ENCODE measurements around the gene DAGLA. TPM values are rescaled to one million over a fixed set of nuclear protein-coding genes. Genes with fewer than 3 reads are reported as not detected.

DAGLA gene
- total RNA-seq, 2 donors from 2014 or later: 7.0 to 9.9 TPM

- DNase-seq (peak in 1 of 4 donors; percentile 18), ATAC-seq (no peak)
- H3K9me3 ChIP-seq: no peaks in the 10 kb centered on the region
- intact Hi-C loops (cut with DNase I): no loop called here
- WGBS, 2 donors: 2 to 3% methylated on average over 28 to 29 of the region's 29 CpGs
- peaks cover 35% of the 10 kb centered on the region for H3K4me1 ChIP-seq
- no peaks in the 10 kb centered on the region for H3K27me3 ChIP-seq
- H3K36me3 ChIP-seq (replicated peaks in 1 of 2; ENCODE audit: insufficient read depth in 1 of 2, low read depth in 2 of 2): peaks cover 0 to 20% of the 10 kb centered on the region in 2 donors
- peak overlapping the region; percentile 88 to 97 (median 96) for H3K27ac ChIP-seq
- no peak for TF ChIP-seq POLR2A (IDR thresholded peaks at IDR 0.05)
- TF ChIP-seq CTCF (IDR thresholded peaks at IDR 0.05): no peak
- H3K4me3 ChIP-seq: peak overlapping the region; percentile 53 to 86
These were observed 113.1 kb downstream of the DAGLA start for GRCh38 chr11:61793083-61793828.

- TF ChIP-seq POLR2A (IDR thresholded peaks at IDR 0.05) (no peak), CTCF (IDR thresholded peaks at IDR 0.05) (no peak)
- peaks cover 35% of the 10 kb centered on the region for H3K4me1 ChIP-seq
- no peaks in the 10 kb centered on the region for H3K27me3 ChIP-seq
- H3K9me3 ChIP-seq: no peaks in the 10 kb centered on the region
- 62 to 71% methylated on average over 3 of the region's 3 CpGs for WGBS, 2 donors
- H3K4me3 ChIP-seq: no peak overlapping the region
- H3K36me3 ChIP-seq (replicated peaks in 1 of 2; ENCODE audit: insufficient read depth in 1 of 2, low read depth in 2 of 2): peaks cover 0 to 16% of the 10 kb centered on the region in 2 donors
- H3K27ac ChIP-seq: no peak overlapping the region
- no peak for ATAC-seq
- DNase-seq: no peak
- intact Hi-C loops (cut with DNase I): no loop called here
These were observed 113.6 kb downstream of the DAGLA start for GRCh38 chr11:61793829-61794204.

DNA sequence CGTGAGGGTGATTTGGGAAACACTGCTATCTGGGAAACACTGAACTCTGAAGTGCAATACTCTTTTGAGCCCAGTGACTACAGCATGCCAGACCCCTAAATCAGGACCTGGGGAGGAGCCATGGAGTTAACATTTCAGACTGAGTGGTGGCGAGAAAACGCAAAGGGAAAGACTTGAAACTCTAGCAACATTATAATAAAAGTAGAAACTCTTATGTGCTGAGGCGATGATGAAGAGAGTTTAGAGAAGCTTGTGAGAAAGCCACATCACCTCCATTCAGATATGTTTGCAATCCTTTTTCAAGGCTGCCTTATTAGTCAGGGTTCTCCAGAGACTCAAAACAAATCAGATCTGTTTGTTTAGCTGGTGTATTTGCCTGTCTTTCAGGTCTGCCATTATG lies 114.4 kb downstream of the DAGLA start:
- DNase-seq: no peak
- Histone ChIP-seq H3K27ac (no peak overlapping the region), H3K4me3 (no peak overlapping the region), H3K27me3 (no peaks in the 10 kb centered on the region), H3K36me3 (replicated peaks in 1 of 2; ENCODE audit: insufficient read depth in 1 of 2, low read depth in 2 of 2) (peaks cover 0 to 10% of the 10 kb centered on the region in 2 donors), H3K9me3 (no peaks in the 10 kb centered on the region), H3K4me1 (peaks cover 31% of the 10 kb centered on the region)
- no peak for ATAC-seq
- 79 to 87% methylated on average over 4 of the region's 4 CpGs for WGBS, 2 donors
- no peak for TF ChIP-seq CTCF (IDR thresholded peaks at IDR 0.05)
- TF ChIP-seq POLR2A (IDR thresholded peaks at IDR 0.05): no peak
- intact Hi-C loops (cut with DNase I): no loop called here

DNA sequence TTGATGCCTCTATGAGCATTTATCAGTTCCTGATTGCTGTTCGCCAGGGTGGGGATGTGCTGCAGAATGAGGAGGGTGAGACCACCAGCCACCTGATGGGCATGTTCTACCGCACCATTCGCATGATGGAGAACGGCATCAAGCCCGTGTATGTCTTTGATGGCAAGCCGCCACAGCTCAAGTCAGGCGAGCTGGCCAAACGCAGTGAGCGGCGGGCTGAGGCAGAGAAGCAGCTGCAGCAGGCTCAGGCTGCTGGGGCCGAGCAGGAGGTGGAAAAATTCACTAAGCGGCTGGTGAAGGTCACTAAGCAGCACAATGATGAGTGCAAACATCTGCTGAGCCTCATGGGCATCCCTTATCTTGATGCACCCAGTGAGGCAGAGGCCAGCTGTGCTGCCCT lies 115.3 kb downstream of the DAGLA start:
- no peak for DNase-seq
- Histone ChIP-seq H3K9me3 (no peaks in the 10 kb centered on the region), H3K4me3 (no peak overlapping the region), H3K27me3 (no peaks in the 10 kb centered on the region), H3K36me3 (replicated peaks in 1 of 2; ENCODE audit: insufficient read depth in 1 of 2, low read depth in 2 of 2) (peaks cover 0 to 5% of the 10 kb centered on the region in 2 donors), H3K27ac (no peak overlapping the region), H3K4me1 (peaks cover 27% of the 10 kb centered on the region)
- TF ChIP-seq CTCF (IDR thresholded peaks at IDR 0.05): no peak
- no peak for TF ChIP-seq POLR2A (IDR thresholded peaks at IDR 0.05)
- 73 to 77% methylated on average over 10 to 12 of the region's 12 CpGs for WGBS, 2 donors
- ATAC-seq: no peak
- intact Hi-C loops (cut with DNase I): no loop called here
